ENCODE results near the gene AIF1.

The AIF1 gene

DNA sequence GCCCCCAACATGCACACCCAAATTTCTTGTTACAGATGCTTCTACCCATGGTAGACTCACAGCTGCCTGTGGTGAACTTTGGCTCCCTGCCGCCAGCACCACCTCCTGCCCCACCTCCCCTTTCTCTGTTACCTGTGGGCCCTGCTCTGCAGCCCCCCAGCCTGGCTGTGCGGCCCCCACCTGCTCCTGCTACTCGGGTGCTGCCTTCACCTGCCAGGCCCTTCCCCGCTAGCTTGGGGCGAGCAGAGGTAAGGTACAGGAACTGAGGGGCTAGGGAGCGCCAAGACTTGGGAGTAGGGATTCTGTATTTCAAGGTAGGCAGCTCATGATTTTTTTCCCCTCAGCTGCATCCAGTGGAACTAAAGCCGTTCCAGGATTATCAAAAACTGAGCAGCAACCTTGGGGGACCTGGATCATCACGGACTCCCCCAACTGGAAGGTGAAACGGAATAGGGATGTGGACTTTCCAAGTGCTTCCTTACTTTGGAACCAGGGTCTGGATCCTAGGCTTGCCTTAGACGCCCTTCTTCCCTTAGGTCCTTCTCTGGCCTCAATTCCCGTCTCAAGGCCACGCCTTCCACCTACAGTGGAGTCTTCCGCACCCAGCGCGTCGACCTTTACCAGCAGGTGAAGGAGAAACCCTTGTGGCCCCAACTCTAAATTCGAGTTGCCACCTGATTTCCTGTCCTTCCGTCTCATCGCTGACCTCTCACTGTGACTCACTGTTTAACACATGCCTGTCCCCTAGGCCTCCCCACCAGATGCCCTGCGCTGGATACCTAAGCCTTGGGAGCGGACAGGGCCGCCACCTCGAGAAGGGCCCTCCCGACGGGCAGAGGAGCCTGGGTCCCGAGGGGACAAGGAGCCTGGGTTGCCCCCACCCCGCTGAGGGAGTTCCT is 21.9 kb downstream of the AIF1 start:
- no peak overlapping the region for H3K4me3 ChIP-seq (ENCODE audit: low read depth, low read length)
- no peak for DNase-seq (ENCODE audit: low read depth)

DNA sequence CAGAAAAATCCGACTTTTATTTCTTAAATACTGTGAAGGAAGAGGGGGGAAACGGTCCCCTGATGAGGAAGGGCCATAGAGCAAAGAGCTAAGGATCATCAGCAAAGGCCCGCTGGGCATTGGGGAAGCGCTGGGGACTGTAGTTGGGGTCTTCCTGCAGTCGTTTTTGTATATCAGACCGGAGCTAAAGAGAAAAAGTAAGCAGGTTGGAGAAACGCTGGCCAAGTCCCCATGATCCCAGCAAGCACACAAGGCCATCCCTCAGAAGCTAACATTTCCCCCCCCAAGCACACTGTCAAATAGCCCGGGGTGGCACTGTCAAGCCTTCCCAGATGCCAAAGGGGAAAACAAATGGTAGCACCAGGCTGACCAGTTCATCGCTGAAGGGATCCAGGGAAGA is 24.0 kb downstream of the AIF1 start:
- H3K4me3 ChIP-seq (ENCODE audit: low read depth, low read length), result no peak overlapping the region
- DNase-seq (ENCODE audit: low read depth), result no peak

DNA sequence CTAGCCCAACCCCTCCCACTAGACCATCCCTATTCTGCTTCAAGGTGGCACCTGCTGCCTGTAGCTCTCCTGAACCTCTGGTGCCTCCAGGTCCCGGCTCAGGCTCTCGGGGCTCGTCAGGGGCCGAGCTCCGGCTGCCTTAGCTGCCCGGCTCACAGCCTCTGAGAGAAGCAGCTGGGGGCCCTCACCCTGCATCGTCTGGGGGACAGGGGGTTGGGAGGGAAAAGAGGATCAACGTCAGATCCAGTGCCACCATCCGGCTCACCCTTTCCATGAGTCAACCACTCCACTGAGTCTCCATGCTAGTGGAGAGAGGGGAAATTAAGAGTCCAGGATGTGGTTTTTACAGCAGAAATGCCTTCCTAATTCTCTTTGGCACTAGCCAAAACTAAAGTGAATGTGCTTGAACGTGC is 24.4 kb downstream of the AIF1 start:
- no peak for DNase-seq (ENCODE audit: low read depth)

DNA sequence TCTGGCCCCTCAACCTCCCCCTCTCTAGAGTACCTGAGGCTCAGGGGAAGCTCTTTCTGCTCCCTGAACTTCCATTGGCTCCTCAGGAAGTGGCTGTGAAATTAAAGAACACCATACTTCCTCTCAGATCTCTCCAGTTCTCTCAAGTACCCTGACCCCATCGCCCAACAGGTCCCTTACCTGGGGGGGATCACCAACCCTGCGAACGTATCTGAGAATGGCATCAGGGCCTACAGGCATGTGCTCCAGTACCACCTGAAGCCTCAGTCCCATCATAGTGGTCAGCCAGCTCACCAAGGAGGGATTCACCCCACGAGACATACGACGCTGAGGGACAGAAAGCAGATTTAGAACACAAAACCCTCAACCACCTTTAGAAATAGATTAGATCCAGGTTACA is 25.6 kb downstream of the AIF1 start:
- DNase-seq (ENCODE audit: low read depth), result no peak
- no peak overlapping the region for H3K4me3 ChIP-seq (ENCODE audit: low read depth, low read length)

More for the DNA sequence above, 24.4 kb downstream of the AIF1 start:
- no peak overlapping the region for H3K4me3 ChIP-seq (ENCODE audit: low read depth, low read length)

DNA sequence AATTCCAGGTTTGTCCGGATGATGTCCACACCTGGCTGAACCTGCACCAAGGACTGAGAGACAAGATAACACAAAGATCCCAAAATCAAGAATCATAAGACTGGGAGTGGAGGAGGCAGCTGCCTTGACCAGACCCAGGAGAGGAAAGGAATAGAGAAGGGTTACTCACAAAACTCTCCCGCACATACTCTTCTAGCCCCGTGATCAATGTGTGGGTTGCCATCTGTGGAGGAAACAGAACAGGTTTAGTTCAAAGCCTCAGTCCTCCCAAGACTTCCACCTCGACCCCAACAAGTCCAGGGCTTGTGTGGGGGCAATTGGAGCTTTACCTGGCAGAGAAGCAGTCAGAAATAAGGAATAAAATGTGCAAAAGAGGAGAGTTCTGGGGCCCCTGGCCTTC is 26.3 kb downstream of the AIF1 start:
- DNase-seq (ENCODE audit: low read depth), result no peak
- no peak overlapping the region for H3K4me3 ChIP-seq (ENCODE audit: low read depth, low read length)

DNA sequence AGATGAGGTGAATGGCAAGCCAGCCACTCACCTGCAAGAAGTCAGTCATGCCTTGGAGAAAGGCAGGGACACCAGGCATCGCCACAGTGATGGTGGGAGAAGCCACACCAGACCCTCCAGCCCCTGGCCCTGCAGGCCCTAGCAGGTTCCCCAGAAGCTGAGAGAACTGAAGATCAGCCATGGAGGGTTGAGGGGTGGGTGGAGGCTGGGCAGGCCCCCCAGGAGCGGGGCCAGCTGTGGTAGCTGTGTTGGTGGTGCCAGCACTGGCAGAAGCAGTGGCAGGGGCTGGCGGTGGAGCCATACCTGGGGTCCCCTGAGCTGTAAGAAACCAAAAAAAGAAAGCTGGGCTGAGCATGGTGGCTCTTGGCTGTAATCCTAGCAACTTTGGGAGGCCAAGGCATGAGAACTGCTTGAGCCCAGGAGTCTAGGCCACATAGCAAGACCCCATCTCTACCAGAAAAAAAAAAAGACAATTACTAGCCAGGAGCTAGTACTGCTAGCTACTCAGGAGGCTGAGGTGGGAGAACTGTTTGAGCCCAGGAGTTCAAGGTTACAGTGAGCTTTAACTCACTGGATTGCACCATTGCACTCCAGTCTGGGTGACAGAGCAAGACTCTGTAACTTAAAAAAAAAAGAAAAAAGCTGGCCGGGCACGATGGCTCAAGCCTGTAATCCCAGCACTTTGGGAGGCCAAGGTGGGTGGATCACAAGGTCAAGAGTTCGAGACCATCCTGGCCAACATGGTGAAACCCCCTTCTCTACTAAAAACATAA is 27.9 kb downstream of the AIF1 start:
- DNase-seq (ENCODE audit: low read depth), result no peak
- H3K4me3 ChIP-seq (ENCODE audit: low read depth, low read length), result no peak overlapping the region

DNA sequence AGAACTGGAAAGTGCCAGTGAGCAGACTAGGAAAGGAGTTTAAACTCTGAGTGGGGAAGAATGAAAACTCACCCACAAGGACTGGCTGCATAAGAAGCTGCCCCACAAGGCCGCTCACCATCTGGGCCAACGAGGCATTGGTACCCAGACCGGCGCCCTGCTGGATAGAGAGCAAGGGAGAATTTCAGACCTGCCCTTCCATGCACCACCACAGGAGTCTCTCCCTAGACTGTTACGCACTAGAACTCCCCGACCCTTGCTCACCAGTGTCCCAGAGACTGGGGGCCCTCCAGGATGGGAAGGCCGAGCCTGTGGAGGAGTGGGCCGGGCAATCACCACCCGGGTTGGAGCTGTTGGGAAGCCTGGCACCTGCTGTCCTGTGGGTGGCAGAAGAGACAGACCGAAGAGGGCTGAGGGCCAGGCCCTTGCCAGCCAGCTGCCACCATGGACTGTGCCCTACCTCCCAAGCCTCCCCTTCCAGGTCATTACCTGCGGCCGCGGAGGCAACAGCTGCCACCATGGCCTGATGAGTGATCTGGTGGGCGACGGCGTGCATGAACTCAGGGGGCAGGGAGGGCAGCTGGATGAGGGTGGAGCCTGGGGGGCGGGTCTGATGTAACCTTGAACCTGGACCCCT is 28.9 kb downstream of the AIF1 start:
- DNase-seq (ENCODE audit: low read depth), result no peak
- no peak overlapping the region for H3K4me3 ChIP-seq (ENCODE audit: low read depth, low read length)

DNA sequence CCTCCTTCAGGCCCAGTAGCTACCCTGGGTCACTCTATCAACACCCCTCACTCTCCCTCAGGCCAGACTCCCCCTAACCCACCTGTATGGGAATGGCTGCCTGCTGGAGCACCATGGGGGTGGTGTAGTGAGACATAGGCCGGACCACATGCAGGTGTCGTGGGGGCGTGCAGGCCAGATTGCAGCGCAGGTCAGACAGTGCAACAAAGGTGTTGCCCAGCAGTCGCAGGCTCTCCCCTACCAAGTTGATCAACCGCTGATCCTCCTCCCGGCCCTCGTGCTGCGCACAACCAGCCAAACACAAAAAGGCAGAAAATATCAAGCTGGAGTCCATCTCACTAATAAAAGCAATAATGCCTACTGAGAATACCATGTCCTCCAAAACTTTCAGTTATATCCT is 30.3 kb downstream of the AIF1 start:
- DNase-seq (ENCODE audit: low read depth), result no peak
- H3K4me3 ChIP-seq (ENCODE audit: low read depth, low read length), result no peak overlapping the region

DNA sequence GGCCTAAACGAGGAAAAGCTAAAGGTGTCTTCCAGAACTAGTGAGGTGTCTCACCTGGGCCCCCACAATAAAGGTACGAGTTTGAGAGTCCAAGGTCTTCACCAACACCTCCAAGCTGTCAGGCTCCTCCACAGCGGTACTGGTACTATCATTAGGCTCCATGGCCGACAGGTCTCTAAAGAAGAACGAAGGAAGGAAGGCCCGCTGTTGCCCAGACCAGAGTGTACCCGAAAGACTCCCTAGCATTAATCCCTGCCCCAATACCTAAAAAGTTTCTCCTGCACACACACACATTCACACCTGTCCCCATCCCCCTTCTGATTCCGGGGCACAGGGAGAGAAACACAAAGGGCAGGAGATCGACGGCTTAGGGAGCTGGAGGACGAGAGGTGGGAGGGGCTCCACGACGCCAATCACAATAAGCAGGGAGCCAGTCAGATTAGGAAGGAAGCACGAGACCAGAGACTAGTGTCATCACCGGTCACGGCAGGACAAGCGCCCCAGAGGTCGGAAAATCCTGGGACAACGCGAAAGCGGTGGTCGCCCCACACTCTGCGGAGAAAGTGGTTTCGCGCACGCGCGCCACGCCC is 36.7 kb downstream of the AIF1 start:
- peak; percentile 37 for DNase-seq (ENCODE audit: low read depth)
- peak overlapping the region; percentile 76 for H3K4me3 ChIP-seq (ENCODE audit: low read depth, low read length)

DNA sequence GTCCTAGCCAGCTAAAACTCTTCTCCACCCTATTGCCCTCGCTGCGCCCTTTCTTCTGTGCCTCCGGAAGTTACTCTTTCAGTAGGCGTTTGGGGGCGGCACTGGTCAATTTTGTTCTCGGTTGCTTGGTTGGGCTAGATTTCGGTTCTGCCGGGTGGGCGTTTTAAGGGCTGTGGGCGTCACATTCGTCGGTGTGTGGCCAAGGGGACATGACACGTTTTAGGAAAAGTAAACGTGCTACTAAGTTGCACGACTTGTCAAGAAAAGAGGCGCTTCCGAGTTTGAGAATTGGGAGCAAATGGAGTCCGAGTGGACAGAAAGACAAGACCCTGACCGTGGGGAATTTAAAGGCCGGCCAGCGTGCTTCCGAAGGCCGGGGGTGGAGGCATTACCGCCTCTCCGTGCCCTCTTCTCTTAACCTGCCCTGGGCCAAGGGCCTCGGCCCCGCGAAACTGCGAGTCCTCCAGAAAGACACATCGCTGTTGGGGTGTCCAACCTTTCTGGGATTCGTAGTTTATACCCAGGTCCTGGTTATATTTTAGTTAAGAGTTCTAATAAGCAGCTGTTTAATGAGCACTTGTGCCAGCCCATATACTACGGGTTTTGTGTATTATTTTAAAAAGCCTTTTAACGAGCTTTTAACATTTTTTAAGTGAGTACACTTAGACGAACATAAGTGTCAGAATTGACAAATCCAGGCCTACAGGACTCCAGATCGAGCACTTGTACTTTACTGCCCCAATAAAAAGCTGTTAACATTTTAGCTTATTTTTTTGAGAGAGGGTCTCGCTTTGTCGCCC is 38.1 kb downstream of the AIF1 start:
- no peak for DNase-seq (ENCODE audit: low read depth)

DNA sequence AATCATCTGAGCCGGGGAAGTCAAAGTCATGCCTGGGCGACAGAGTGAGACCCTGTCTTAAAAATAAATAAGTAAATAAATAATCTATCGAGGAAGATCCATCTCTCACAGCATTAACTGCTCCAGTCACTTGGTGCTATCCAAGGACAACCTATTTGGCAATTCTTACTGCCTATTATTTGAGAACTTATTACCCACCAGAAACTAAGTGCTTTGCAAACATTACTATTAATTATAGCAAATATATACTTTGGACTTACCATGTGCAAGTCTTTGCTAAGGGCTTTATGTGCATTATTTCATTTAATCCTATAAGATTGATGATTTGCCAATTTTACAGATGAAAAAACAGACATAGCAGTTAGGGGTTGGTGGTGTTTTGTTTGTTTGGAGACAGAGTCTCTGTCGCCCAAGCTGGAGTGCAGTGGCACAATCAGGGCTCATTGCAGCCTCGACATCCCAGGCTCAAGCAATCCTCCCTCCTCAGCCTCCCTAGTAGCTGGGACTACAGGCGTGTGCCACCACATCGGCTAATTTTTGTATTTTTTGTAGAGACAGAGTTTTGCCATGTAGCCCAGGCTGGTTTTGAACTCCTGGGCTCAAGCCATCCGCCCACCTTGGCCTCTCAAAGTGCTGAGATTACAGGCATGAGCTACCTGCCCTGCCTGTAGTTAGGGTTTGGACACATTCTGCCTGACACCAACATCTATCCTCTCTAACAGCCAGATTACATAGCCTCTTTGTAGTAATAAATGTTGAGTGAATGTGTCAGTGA is 39.7 kb downstream of the AIF1 start:
- DNase-seq (ENCODE audit: low read depth), result no peak

More for the DNA sequence above, 38.1 kb downstream of the AIF1 start:
- peak overlapping the region; percentile 76 for H3K4me3 ChIP-seq (ENCODE audit: low read depth, low read length)

DNA sequence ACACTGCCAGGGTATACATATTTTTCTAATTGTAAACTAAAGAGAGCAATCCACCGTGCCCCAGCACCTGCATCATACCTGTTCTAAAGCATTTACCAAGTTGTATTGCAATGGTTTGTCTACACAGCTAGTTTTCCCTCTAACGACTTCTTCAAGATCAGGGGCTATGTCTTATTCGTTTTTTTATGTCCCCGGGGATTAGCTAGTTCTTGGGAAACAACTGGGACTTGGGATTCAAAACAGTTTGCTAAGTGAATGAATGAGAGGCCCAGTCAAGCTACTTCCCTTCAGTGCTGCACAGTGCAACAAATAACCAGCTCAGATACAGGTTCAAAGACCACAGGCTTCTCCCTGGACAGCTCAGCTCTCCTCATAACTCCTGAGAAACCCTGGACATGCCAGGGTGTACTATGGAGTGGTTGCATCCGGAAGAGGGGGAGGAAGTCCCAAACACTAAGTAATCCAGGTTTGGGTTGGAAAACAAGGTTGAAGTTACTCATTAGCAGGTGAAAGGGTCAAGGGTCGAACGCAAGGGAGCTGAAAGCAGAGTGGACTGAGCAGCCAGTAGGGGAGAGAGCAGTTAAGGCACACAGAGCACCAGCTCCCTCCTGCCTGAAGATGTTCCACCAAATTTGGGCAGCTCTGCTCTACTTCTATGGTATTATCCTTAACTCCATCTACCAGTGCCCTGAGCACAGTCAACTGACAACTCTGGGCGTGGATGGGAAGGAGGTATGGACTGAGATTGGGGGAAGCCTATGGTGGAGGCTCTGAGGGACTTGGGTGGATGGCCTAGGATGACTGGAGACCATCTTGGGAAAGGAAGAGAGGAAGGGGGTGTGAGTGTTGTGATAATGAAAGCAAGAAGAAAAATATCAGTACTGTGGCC is 40.6 kb downstream of the AIF1 start, which contains the start of gene APOM:
TSS of gene APOM (plus strand) at position 546 of the 889 bp plus-strand sequence. CDS start at position 619, 73 bp downstream.
- no peak for DNase-seq (ENCODE audit: low read depth)

More for the DNA sequence above, 39.7 kb downstream of the AIF1 start:
- no peak overlapping the region for H3K4me3 ChIP-seq (ENCODE audit: low read depth, low read length)

DNA sequence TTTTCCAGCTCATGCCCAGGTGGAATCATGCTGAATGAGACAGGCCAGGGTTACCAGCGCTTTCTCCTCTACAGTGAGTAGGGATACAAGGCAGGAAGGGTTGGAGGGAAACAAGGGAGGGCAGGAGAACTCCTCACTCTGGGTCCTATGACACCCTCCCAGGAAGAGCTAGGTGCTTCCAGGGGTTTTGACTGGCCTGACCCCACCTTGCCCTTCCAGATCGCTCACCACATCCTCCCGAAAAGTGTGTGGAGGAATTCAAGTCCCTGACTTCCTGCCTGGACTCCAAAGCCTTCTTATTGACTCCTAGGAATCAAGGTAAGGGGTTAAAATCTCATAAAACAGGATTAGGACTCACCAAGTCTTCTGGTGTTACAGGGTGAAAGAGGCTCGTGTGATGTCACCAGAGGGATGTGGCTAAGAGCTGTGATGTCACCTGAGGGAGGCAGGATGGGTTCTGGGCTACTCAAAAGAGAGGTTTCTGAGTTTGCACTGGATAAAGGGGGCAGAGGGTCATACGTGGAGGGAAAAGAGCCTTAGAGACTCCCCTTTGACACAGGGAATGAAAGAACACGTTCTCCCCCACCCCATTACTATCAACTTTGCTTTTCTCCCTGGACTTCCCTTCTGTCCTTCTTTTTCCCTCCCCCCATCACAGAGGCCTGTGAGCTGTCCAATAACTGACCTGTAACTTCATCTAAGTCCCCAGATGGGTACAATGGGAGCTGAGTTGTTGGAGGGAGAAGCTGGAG is 42.5 kb downstream of the AIF1 start:
- DNase-seq (ENCODE audit: low read depth), result no peak
- no peak overlapping the region for H3K4me3 ChIP-seq (ENCODE audit: low read depth, low read length)

More for the DNA sequence above, 40.6 kb downstream of the AIF1 start, which contains the start of gene APOM:
- no peak within 1 kb of the TSS for H3K4me3 ChIP-seq (ENCODE audit: low read depth, low read length)

DNA sequence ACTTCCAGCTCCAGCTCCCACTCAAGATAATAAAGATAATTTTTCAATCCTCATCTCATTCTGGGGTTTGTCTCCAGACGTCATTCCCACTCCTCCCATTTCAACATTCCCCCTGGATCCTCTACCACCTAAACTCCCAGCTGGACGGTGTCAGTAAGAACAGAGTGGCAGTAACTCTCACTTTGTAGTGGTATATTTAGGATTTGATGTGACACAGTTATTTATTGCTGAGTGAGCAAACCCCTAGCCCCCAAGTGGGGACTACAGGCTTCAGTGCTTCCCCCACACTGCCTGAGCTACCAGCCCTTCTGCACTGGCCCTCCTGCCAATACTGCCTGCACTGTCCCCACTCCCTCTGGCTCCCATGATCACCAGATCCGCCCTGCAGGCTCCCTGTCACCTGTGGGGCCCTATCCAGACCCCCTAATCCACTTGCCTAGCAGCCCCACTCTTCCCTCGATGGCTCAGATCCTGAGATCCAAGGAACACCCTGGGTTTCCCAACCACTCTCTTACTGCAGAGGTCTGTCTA is 43.2 kb downstream of the AIF1 start:
- DNase-seq (ENCODE audit: low read depth), result no peak
- no peak overlapping the region for H3K4me3 ChIP-seq (ENCODE audit: low read depth, low read length)

DNA sequence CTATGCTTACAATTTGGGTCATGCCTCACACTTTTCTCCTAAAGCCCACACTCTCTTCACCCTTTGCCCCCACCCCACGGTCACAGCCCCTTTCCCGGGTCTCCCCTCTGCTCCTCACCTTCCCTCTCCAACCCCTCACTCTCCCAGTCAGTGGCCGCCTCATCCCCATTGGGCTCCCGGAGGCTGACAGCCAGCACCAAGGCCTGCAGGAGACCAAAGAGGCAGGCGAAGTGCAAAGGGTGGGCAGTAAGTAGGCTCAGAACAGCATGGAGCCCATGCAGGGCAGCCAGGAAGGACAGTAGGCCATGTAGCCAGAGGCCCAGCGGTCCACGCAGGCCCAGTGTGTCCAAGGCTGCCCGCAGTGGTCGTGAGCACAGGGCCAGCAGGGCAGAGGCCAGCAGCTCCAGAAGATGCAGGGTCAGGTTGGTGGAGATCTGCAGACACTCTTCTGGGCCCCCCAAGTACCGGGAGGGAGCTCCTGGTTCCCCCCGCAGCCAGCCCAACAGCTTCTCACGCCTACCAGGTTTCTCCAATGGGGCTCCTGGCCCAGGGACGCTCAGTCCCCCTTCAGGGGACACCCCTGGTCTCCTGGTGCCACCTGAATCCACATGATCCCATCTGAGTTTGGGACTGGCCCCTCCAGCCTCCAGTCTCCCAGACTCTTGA is 44.1 kb downstream of the AIF1 start:
- H3K4me3 ChIP-seq (ENCODE audit: low read depth, low read length), result peak overlapping the region; percentile 90
- DNase-seq (ENCODE audit: low read depth), result no peak

Data from skeletal muscle cell (primary cell).